Epithelial cell of esophagus (primary cell): ENCODE measurements around the gene ACTRT2.

Experiments
- DNase-seq: peaks from one replicate; pipeline ENCODE4 v3.0.0; 2010; ENCODE audit warnings: low read depth
- H3K4me3 ChIP-seq: 2 replicates; pipeline ENCODE4 v1.5.1; 2011; ENCODE audit warnings: mild to moderate bottlenecking, low read length, control low read depth
- CTCF ChIP-seq: IDR thresholded peaks from 2 replicates; pipeline ENCODE4 v1.5.1; 2011; ENCODE audit warnings: low read depth, mild to moderate bottlenecking, low read length, control low read depth, inconsistent platforms; ENCODE audit not compliant: insufficient read depth; ENCODE audit errors: missing control alignments

The ACTRT2 gene

GRCh38 chr1:3038113-3038551, 16.9 kb downstream of the ACTRT2 start:
- H3K4me3 ChIP-seq: no peak overlapping the region
- no peak for TF ChIP-seq CTCF
- no peak for DNase-seq

- no peak for DNase-seq
- TF ChIP-seq CTCF: no peak
- no peak overlapping the region for H3K4me3 ChIP-seq
These were observed 17.4 kb downstream of the ACTRT2 start for GRCh38 chr1:3038571-3039181.

GRCh38 chr1:3040004-3040403, 18.7 kb downstream of the ACTRT2 start:
- no peak for TF ChIP-seq CTCF
- H3K4me3 ChIP-seq: no peak overlapping the region
- DNase-seq: no peak

DNA sequence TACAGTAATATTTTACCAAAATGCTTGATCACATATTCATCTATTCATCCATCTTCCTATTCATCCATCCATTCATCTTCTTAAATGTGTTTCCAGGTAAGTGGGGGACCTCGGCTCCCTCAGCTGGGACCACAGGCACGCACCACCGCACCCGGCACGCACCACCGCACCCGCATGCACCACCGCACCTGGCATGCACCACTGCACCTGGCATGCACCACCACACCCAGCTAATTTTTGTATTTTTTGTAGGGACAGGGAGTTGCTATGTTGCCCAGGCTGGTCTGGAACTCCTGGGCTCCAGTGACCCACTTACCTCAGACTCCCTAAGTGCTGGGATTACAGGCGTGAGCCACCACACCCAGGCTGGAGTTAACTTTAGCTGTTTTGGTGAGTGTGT, 21.2 kb downstream of the ACTRT2 start:
- DNase-seq: no peak
- H3K4me3 ChIP-seq: no peak overlapping the region
- TF ChIP-seq CTCF: no peak

DNA sequence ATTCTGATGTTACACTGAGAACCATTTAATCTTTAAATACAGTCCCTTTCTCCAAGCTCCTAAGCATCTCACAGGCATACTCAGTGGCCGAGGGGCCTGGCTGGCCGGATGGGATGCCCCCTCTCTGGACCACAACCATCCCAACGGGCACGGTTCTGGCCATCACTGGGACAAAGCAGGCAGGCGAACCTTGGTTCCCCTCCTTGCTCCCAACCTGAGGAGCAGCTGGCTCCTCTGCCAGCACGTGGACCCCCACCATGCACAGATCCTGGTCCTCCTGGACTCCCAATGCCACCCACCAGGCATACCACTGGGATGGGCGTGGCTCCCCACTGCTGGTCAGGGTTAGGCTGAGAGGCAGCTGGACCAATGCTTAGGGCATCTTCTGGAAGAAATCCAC, 27.9 kb downstream of the ACTRT2 start:
- TF ChIP-seq CTCF: no peak
- H3K4me3 ChIP-seq: no peak overlapping the region

DNA sequence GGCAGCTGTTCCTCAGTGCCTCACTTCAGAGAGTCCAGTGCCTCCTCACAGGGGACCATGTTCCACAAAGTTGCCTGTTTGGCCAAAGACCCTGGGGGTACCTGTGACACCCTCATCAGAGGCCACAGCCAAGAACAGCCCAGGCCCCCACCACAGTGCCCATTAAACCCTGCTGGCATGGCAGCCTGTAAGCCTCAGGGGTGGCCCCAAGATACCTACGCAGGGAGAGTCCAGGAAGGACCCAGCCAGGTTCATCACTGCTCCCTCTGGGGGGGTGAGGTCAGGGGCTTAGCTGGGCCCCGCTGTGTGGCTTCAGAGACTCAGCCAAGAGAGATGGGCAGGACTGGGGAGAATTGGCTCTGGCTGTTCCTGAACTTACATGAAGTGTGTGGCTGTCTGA, 28.6 kb downstream of the ACTRT2 start:
- no peak for TF ChIP-seq CTCF
- H3K4me3 ChIP-seq: no peak overlapping the region
- no peak for DNase-seq

More for the DNA sequence above, 27.9 kb downstream of the ACTRT2 start:
- DNase-seq: no peak

GRCh38 chr1:3050603-3051002, 29.3 kb downstream of the ACTRT2 start:
- no peak for DNase-seq
- no peak overlapping the region for H3K4me3 ChIP-seq
- TF ChIP-seq CTCF: no peak
